ENCODE data around the gene C12orf75. TPM values are rescaled to one million over a fixed set of nuclear protein-coding genes. Genes with fewer than 3 reads are reported as not detected.

C12orf75 gene
- total RNA-seq, 2 donors from 2014 or later = 2.1 to 2.7 TPM

DNA sequence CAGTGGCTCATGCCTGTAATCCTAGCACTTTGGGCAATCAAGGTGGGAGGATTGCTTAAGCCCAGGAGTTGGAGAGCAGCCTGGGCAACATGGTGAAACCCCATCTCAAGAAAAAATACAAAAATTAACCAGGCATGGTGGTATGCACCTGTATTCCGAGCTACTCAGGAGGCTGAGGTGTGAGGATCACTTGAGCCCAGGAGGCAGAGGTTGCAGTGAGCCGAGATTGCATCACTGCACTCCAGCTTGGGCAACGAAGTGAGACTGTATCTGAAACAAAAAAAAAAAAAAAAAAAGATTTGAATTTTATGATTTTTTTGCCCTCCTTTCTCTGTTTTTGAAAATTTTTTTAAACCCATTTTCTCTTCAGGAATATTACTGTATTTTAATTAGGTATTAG is 17.7 kb downstream of the C12orf75 start:
- TF ChIP-seq, protein P1, sequence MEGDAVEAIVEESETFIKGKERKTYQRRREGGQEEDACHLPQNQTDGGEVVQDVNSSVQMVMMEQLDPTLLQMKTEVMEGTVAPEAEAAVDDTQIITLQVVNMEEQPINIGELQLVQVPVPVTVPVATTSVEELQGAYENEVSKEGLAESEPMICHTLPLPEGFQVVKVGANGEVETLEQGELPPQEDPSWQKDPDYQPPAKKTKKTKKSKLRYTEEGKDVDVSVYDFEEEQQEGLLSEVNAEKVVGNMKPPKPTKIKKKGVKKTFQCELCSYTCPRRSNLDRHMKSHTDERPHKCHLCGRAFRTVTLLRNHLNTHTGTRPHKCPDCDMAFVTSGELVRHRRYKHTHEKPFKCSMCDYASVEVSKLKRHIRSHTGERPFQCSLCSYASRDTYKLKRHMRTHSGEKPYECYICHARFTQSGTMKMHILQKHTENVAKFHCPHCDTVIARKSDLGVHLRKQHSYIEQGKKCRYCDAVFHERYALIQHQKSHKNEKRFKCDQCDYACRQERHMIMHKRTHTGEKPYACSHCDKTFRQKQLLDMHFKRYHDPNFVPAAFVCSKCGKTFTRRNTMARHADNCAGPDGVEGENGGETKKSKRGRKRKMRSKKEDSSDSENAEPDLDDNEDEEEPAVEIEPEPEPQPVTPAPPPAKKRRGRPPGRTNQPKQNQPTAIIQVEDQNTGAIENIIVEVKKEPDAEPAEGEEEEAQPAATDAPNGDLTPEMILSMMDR (IDR thresholded peaks at IDR 0.05) = no peak
- H3K36me3 ChIP-seq = no peaks in the 10 kb centered on the region
- peaks cover 0 to 7% of the 10 kb centered on the region in 2 donors for H3K4me1 ChIP-seq
- DNase-seq (ENCODE audit: low spot score) = no peak
- H3K27me3 ChIP-seq = no peaks in the 10 kb centered on the region
- H3K9me3 ChIP-seq = no peaks in the 10 kb centered on the region
- no peak overlapping the region for H3K27ac ChIP-seq
- H3K4me3 ChIP-seq = no peak overlapping the region

DNA sequence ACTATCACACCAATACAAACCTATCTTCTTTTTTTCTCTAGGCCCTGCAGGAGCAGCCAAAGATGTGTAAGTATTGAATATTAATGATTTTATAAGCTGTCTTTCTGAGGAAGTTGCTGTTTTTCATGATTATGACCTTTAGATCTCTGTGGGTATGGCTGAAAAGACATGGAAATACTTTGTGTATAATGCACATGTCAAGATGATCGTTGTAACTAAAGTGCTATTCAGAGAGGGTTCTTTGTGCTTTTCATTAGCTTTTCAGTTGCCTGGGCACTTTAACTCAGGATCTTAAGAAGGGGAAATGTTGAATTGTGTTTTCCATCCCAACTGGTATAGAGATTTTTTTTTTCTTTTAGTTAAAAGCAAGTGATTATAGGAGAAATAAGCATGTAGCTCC is 18.1 kb downstream of the C12orf75 start:
- DNase-seq (ENCODE audit: low spot score) = no peak
- Histone ChIP-seq H3K27ac (no peak overlapping the region), H3K9me3 (no peaks in the 10 kb centered on the region), H3K4me1 (peaks cover 0 to 7% of the 10 kb centered on the region in 2 donors), H3K27me3 (no peaks in the 10 kb centered on the region), H3K4me3 (no peak overlapping the region), H3K36me3 (no peaks in the 10 kb centered on the region)
- TF ChIP-seq, protein P1 (IDR thresholded peaks at IDR 0.05) = no peak

- TF ChIP-seq, protein P1 (IDR thresholded peaks at IDR 0.05) = no peak
- no peak overlapping the region for H3K4me3 ChIP-seq
- no peaks in the 10 kb centered on the region for H3K27me3 ChIP-seq
- H3K27ac ChIP-seq = no peak overlapping the region
- H3K4me1 ChIP-seq = peaks cover 0 to 7% of the 10 kb centered on the region in 2 donors
- DNase-seq (ENCODE audit: low spot score) = no peak
- H3K36me3 ChIP-seq = no peaks in the 10 kb centered on the region
- H3K9me3 ChIP-seq = no peaks in the 10 kb centered on the region
Measured at GRCh38 chr12:105349138-105349537, 18.6 kb downstream of the C12orf75 start.

DNA sequence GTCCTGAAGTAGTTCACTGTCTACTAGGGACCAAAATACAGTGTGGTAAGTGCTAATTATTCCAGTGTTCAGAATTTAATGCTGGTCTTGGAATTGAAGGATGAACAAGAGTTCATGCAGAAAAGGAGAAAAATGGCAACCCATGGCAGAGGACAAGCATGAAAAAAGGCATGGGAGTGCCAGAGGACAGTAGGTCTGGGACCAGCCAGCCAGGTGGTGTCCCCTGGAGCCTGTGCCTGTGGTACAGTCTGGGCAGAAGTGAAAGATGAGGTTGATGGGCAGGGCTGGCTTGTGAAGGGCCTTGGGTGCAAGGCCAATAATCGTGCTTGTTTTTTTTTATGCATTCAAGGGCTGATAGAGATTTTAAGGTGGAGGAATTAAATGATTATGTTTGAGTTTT is 21.0 kb downstream of the C12orf75 start:
- no peaks in the 10 kb centered on the region for H3K36me3 ChIP-seq
- H3K27ac ChIP-seq = no peak overlapping the region
- H3K27me3 ChIP-seq = no peaks in the 10 kb centered on the region
- H3K4me3 ChIP-seq = no peak overlapping the region
- TF ChIP-seq, protein P1 (IDR thresholded peaks at IDR 0.05) = no peak
- DNase-seq (ENCODE audit: low spot score) = no peak
- peaks cover 0 to 7% of the 10 kb centered on the region in 2 donors for H3K4me1 ChIP-seq
- H3K9me3 ChIP-seq = no peaks in the 10 kb centered on the region

DNA sequence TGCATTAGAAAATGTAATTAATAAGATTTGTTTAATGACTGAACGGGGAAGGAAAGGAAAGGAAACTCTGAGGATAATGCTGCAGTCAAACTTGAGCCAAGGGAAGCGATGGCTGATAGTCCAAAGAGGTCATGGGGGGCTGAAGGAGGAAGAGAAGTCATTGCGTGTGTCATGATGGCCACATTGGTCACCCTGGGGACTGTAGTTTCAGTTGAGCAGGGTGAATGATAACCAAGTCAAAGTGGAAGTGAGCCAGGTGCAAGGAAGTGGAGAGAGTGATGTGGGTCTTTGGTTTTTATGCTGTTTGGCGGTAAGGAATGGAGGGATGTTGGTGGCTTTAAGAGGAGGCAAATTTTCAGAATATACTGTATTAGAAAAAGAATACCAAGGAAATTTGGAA is 21.6 kb downstream of the C12orf75 start:
- no peaks in the 10 kb centered on the region for H3K27me3 ChIP-seq
- H3K4me3 ChIP-seq = no peak overlapping the region
- peaks cover 0 to 7% of the 10 kb centered on the region in 2 donors for H3K4me1 ChIP-seq
- TF ChIP-seq, protein P1 (IDR thresholded peaks at IDR 0.05) = no peak
- no peaks in the 10 kb centered on the region for H3K36me3 ChIP-seq
- H3K27ac ChIP-seq = no peak overlapping the region
- no peak for DNase-seq (ENCODE audit: low spot score)
- H3K9me3 ChIP-seq = no peaks in the 10 kb centered on the region

DNA sequence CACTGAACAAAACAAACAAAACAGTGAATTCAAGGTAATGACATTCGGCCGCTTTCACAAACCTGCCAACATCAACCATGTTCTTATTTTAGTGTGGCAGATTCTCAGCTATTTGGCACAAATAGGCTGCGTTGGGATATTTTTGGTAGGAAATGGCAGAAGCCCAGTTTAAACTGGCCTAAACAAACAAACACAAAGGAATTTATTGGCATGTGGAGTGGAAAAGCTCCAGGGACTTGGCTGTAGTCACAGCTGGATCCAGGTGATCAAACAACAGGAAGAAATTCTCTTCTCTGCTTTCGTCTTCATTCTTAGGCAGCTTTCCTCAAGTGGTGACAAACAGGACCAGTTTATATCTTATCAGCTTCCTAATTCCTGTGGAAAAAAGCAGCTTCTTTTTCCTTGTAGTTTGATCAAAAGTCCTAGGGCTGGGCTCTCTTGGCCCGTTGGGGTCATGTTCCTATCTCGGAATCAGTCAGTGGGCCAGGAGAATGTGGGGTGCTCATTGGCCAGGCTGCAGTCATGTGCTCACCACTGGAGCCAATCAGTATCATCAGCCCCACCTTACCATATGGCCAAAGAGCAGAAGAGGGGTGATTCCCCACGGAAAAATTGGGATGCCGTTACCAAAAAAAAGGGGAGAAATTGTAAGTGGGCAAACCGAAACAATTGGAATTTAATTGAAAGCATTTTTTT is 22.6 kb downstream of the C12orf75 start:
- H3K9me3 ChIP-seq = no peaks in the 10 kb centered on the region
- H3K4me1 ChIP-seq = peaks cover 0 to 7% of the 10 kb centered on the region in 2 donors
- no peaks in the 10 kb centered on the region for H3K27me3 ChIP-seq
- TF ChIP-seq, protein P1 (IDR thresholded peaks at IDR 0.05) = no peak
- no peak for DNase-seq (ENCODE audit: low spot score)
- H3K27ac ChIP-seq = no peak overlapping the region
- no peaks in the 10 kb centered on the region for H3K36me3 ChIP-seq
- H3K4me3 ChIP-seq = no peak overlapping the region
